Measurements from ENCODE around the gene SLC22A17. TPM values are rescaled to one million over a fixed set of nuclear protein-coding genes. Genes with fewer than 3 reads are reported as not detected.

Gene SLC22A17
- total and polyA plus RNA-seq, 2 of the 13 experiments (the other 11 are each of a cell fraction or from before 2014, with no cell fraction given): 0.95 to 1.1 TPM

GRCh38 chr14:23326491-23327332 is 26.0 kb downstream of the SLC22A17 start (continued):
- no peak for TF ChIP-seq ZNF784 (CRISPR knock-in tag; IDR thresholded peaks at IDR 0.05; ENCODE audit: borderline replicate concordance)
- TF ChIP-seq ZNF292 (CRISPR knock-in tag; IDR thresholded peaks at IDR 0.05; ENCODE audit: borderline replicate concordance, low read depth): 0 out of 2 replicates have a peak, but pooled peaks have one; percentile 43
- TF ChIP-seq SP1 (IDR thresholded peaks at IDR 0.05): no peak
- TF ChIP-seq SP1 (CRISPR knock-in tag; IDR thresholded peaks at IDR 0.05): no peak
- no peak for TF ChIP-seq YEATS2 (CRISPR knock-in tag; IDR thresholded peaks at IDR 0.05; ENCODE audit: borderline replicate concordance)
- TF ChIP-seq ZNF512 (CRISPR knock-in tag; IDR thresholded peaks at IDR 0.05): no peak
- TF ChIP-seq ATF4 (CRISPR knock-in tag; IDR thresholded peaks at IDR 0.05): no peak; a peak in 1 of 4 replicates
- TF ChIP-seq ZSCAN20 (CRISPR knock-in tag; IDR thresholded peaks at IDR 0.05; ENCODE audit: borderline replicate concordance): no peak
- TF ChIP-seq HMGA1 (CRISPR knock-in tag; conservative IDR thresholded peaks at IDR 0.05): no peak
- no peak for TF ChIP-seq ZFAT (CRISPR knock-in tag; conservative IDR thresholded peaks at IDR 0.05)
- TF ChIP-seq ZNF12 (CRISPR knock-in tag; IDR thresholded peaks at IDR 0.05): no peak
- TF ChIP-seq ZNF816 (CRISPR knock-in tag; IDR thresholded peaks at IDR 0.05; ENCODE audit: borderline replicate concordance): no peak
- TF ChIP-seq DMAP1 (CRISPR knock-in tag; IDR thresholded peaks at IDR 0.05): no peak
- no peak; the same call in 1 of the 2 replicates for TF ChIP-seq FUBP1 (CRISPR knock-in tag; IDR thresholded peaks at IDR 0.05; ENCODE audit: borderline replicate concordance)
- TF ChIP-seq ZBTB33 (CRISPR knock-in tag; IDR thresholded peaks at IDR 0.05): 0 out of 2 replicates have a peak, but pooled peaks have one; percentile 35
- no peak for TF ChIP-seq ZNF296 (CRISPR knock-in tag; conservative IDR thresholded peaks at IDR 0.05)
- no peak for TF ChIP-seq STAT5B (CRISPR knock-in tag; IDR thresholded peaks at IDR 0.05)
- no peak for TF ChIP-seq CENPBD1 (CRISPR knock-in tag; IDR thresholded peaks at IDR 0.05; ENCODE audit: borderline replicate concordance, low read depth)
- no peak for TF ChIP-seq SETDB1 (CRISPR knock-in tag; IDR thresholded peaks at IDR 0.05; ENCODE audit: borderline replicate concordance)
- no peak for TF ChIP-seq ZNF260 (CRISPR knock-in tag; IDR thresholded peaks at IDR 0.05; ENCODE audit: borderline replicate concordance, low read depth)
- TF ChIP-seq HOXA7 (CRISPR knock-in tag; IDR thresholded peaks at IDR 0.05): no peak
- TF ChIP-seq RBAK (CRISPR knock-in tag; IDR thresholded peaks at IDR 0.05): no peak
